Thyroid gland (tissue), 4 donors: ENCODE measurements around the gene SPINK14.

Experiments
- CTCF ChIP-seq, 6 experiments: fragments of 200-600 bp in 3 of 6; fragments of 450-650 bp in 3 of 6; sonication (generic) in 3 of 6; IDR thresholded peaks; one replicate each; pipeline ENCODE4 v1.5.1; 2016 to 2019; ENCODE audit warnings: antibody characterized with exemption in 6 of 6, mild to moderate bottlenecking in 2 of 6, inconsistent platforms in 1 of 6, moderate library complexity in 1 of 6
- POLR2A ChIP-seq, 2 donors: fragments of 450-650 bp; IDR thresholded peaks; one replicate each; pipeline ENCODE4 v1.6.1; 2017; ENCODE audit warnings: antibody characterized with exemption in 2 of 2, mild to moderate bottlenecking in 2 of 2, moderate library complexity in 1 of 2

- no peak for TF ChIP-seq CTCF (IDR thresholded peaks at IDR 0.05)
- TF ChIP-seq POLR2A (IDR thresholded peaks at IDR 0.05) = no peak
These were observed 38.3 kb downstream of the SPINK14 start for GRCh38 chr5:148206620-148207019.
